Measurements from ENCODE around the gene COL19A1.

COL19A1 gene

GRCh38 chr6:70028246-70028645 is 161.9 kb downstream of the COL19A1 start:
- no peak for TF ChIP-seq POLR2A (IDR thresholded peaks at IDR 0.05; ENCODE audit: extremely low read depth, insufficient read length)
- TF ChIP-seq, protein P1, sequence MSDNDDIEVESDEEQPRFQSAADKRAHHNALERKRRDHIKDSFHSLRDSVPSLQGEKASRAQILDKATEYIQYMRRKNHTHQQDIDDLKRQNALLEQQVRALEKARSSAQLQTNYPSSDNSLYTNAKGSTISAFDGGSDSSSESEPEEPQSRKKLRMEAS (IDR thresholded peaks at IDR 0.05; ENCODE audit: low read depth, low read length): no peak
- no peak for TF ChIP-seq MYC (IDR thresholded peaks at IDR 0.05; ENCODE audit: low read depth, low read length)
- no peak for DNase-seq (ENCODE audit: low read depth)
- H3K4me3 ChIP-seq (ENCODE audit: low read depth, low read length): no peak overlapping the region

DNA sequence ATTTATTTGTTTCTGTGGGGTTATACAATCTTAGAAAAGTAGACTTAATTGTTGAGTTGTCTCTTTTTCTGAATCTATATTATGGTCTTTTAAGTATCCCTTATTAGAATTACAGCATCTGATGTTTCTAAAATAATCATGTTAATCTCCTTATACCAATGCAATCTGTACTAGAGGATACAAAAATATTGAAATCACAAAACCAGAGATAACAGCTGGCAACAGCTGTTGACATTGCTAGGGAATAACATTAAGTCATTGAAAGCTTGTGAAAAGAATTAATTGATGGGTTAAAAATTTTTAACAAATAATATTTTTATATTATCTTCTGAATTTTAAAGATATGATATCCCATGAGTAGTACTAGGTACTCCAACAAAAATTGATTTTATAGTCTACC is 162.6 kb downstream of the COL19A1 start:
- no peak for DNase-seq (ENCODE audit: low read depth)
- H3K4me3 ChIP-seq (ENCODE audit: low read depth, low read length): no peak overlapping the region
- TF ChIP-seq, protein P1 (IDR thresholded peaks at IDR 0.05; ENCODE audit: low read depth, low read length): no peak
- TF ChIP-seq, protein P2, sequence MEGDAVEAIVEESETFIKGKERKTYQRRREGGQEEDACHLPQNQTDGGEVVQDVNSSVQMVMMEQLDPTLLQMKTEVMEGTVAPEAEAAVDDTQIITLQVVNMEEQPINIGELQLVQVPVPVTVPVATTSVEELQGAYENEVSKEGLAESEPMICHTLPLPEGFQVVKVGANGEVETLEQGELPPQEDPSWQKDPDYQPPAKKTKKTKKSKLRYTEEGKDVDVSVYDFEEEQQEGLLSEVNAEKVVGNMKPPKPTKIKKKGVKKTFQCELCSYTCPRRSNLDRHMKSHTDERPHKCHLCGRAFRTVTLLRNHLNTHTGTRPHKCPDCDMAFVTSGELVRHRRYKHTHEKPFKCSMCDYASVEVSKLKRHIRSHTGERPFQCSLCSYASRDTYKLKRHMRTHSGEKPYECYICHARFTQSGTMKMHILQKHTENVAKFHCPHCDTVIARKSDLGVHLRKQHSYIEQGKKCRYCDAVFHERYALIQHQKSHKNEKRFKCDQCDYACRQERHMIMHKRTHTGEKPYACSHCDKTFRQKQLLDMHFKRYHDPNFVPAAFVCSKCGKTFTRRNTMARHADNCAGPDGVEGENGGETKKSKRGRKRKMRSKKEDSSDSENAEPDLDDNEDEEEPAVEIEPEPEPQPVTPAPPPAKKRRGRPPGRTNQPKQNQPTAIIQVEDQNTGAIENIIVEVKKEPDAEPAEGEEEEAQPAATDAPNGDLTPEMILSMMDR (IDR thresholded peaks at IDR 0.05; ENCODE audit: low read depth, low read length): no peak
- TF ChIP-seq MYC (IDR thresholded peaks at IDR 0.05; ENCODE audit: low read depth, low read length) (no peak), POLR2A (IDR thresholded peaks at IDR 0.05; ENCODE audit: extremely low read depth, insufficient read length) (no peak)

GRCh38 chr6:70033781-70034180 is 167.4 kb downstream of the COL19A1 start:
- no peak overlapping the region for H3K4me3 ChIP-seq (ENCODE audit: low read depth, low read length)
- no peak for DNase-seq (ENCODE audit: low read depth)
- TF ChIP-seq, protein P2 (IDR thresholded peaks at IDR 0.05; ENCODE audit: low read depth, low read length): no peak
- no peak for TF ChIP-seq MYC (IDR thresholded peaks at IDR 0.05; ENCODE audit: low read depth, low read length)
- TF ChIP-seq, protein P1 (IDR thresholded peaks at IDR 0.05; ENCODE audit: low read depth, low read length): no peak

DNA sequence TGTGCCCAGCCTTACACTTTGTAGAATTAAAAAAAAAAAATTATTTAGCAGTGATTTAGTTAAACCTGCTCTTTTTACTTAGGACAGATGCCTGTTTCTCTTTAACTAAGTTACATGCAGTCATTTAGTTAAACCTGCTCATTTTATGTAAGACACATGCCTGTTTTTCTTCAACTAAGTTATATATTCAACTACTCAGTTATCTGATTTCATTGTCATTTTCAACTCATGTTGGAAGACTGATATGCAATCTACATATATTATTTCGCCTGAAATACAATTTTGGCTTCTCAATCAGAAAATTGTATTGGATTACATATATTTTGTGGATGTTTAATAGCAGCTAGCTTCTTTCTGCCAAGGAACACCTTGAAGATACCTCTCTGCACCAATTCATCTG is 171.1 kb downstream of the COL19A1 start:
- no peak overlapping the region for H3K4me3 ChIP-seq (ENCODE audit: low read depth, low read length)
- DNase-seq (ENCODE audit: low read depth): no peak
- TF ChIP-seq, protein P2 (IDR thresholded peaks at IDR 0.05; ENCODE audit: low read depth, low read length): no peak
- TF ChIP-seq, protein P1 (IDR thresholded peaks at IDR 0.05; ENCODE audit: low read depth, low read length): no peak
- TF ChIP-seq POLR2A (IDR thresholded peaks at IDR 0.05; ENCODE audit: extremely low read depth, insufficient read length) (no peak), MYC (IDR thresholded peaks at IDR 0.05; ENCODE audit: low read depth, low read length) (no peak)

GRCh38 chr6:70040766-70041165 is 174.4 kb downstream of the COL19A1 start:
- no peak overlapping the region for H3K4me3 ChIP-seq (ENCODE audit: low read depth, low read length)
- TF ChIP-seq MYC (IDR thresholded peaks at IDR 0.05; ENCODE audit: low read depth, low read length) (no peak), POLR2A (IDR thresholded peaks at IDR 0.05; ENCODE audit: extremely low read depth, insufficient read length) (no peak)
- TF ChIP-seq, protein P2 (IDR thresholded peaks at IDR 0.05; ENCODE audit: low read depth, low read length): no peak
- DNase-seq (ENCODE audit: low read depth): no peak

DNA sequence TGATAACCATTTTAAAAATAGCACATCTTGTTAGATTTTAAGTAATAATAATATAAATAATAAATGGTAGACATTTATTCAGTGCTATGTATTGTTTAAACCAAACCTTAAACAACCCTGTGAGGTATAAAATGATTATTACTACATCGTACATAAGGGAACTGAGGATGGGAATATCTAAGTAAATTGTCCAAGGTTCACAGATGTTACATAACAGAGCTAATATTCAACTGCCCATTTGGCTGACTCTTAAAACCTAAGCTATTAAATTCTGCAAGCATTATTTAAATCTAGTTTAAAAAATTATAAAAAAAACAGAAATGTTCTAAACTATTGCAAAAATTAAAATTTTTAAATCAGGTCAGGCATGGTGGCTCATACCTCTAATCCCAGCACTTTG is 175.1 kb downstream of the COL19A1 start:
- TF ChIP-seq MYC (IDR thresholded peaks at IDR 0.05; ENCODE audit: low read depth, low read length) (no peak), POLR2A (IDR thresholded peaks at IDR 0.05; ENCODE audit: extremely low read depth, insufficient read length) (no peak)
- TF ChIP-seq, protein P1 (IDR thresholded peaks at IDR 0.05; ENCODE audit: low read depth, low read length): no peak
- TF ChIP-seq, protein P2 (IDR thresholded peaks at IDR 0.05; ENCODE audit: low read depth, low read length): no peak
- DNase-seq (ENCODE audit: low read depth): no peak
- no peak overlapping the region for H3K4me3 ChIP-seq (ENCODE audit: low read depth, low read length)
